Endothelial cell of umbilical vein (primary cell): ENCODE data around the gene OAS2. TPM values are rescaled to one million over a fixed set of nuclear protein-coding genes. Genes with fewer than 3 reads are reported as not detected.

Experiments
- BruUV-seq: library from RNA; stranded (reverse); fragments of 400-500 nt; replicated peaks from 2 replicates; lab custom pipeline; 2021; lab: Mats Ljungman, UMichigan
- CTCF ChIA-PET: fragments of 300-600, 350-600 bp; sonication (Branson Sonifier 250); formaldehyde crosslinking; loops from one replicate; lab custom pipeline; 2021; ENCODE audit warnings: antibody characterized with exemption, inconsistent platforms; lab: Charles Lee
- POLR2A ChIA-PET: fragments of 300-600, 350-600 bp; sonication (Branson Sonifier 250); formaldehyde crosslinking; loops from one replicate; lab custom pipeline; 2021; ENCODE audit warnings: antibody characterized with exemption, inconsistent platforms; lab: Charles Lee
- DNase-seq: peaks from one replicate; pipeline ENCODE4 v3.0.0-alpha.2; 2011; ENCODE audit warnings: low read depth, low spot score
- FAIRE-seq: peaks from 2 replicates; lab custom pipeline; 2011; peaks lifted over from hg19 to GRCh38; lab: Jason Lieb, UNC
- H2AFZ ChIP-seq: 2 replicates; pipeline ENCODE4 v1.6.0; 2012; ENCODE audit warnings: low read depth, low read length, control low read depth, inconsistent platforms
- H3K27ac ChIP-seq: 2 replicates; pipeline ENCODE4 v1.5.1; 2011; ENCODE audit warnings: low read depth, mild to moderate bottlenecking, control low read depth, low read length, moderate library complexity; ENCODE audit not compliant: insufficient read depth
- H3K27me3 ChIP-seq, 2 experiments: 2 replicates each; pipeline versions ENCODE4 v1.6.0 to v1.6.1; 2011; ENCODE audit warnings: low read length in 2 of 2, mixed read lengths in 1 of 2; ENCODE audit not compliant: control insufficient read depth in 2 of 2, insufficient read depth in 2 of 2
- H3K36me3 ChIP-seq, 2 experiments: 2 replicates in 1 of 2; 3 replicates in 1 of 2; pipeline ENCODE4 v1.5.1; 2011; ENCODE audit warnings: low read length in 2 of 2, mild to moderate bottlenecking in 1 of 2, moderate library complexity in 1 of 2; ENCODE audit not compliant: control insufficient read depth in 2 of 2, insufficient read depth in 2 of 2; ENCODE audit errors: extremely low read depth in 1 of 2
- H3K4me1 ChIP-seq: 3 replicates; pipeline ENCODE4 v1.5.1; 2011; ENCODE audit warnings: mild to moderate bottlenecking, low read length; ENCODE audit not compliant: control insufficient read depth, insufficient read depth; ENCODE audit errors: extremely low read depth
- H3K4me2 ChIP-seq: 2 replicates; pipeline ENCODE4 v1.6.1; 2011; ENCODE audit warnings: low read length, control low read depth, mixed read lengths; ENCODE audit not compliant: insufficient read depth
- H3K4me3 ChIP-seq, 3 experiments: fragments of 200-600 bp in 1 of 3; sonication (generic), shearing (Covaris generic) in 1 of 3; replicated peaks in 1 of 3; 2 replicates each; pipeline ENCODE4 v1.5.1; 2011 to 2016; ENCODE audit warnings: control low read depth in 3 of 3, low read length in 3 of 3, mild to moderate bottlenecking in 2 of 3, inconsistent platforms in 1 of 3, low read depth in 1 of 3, moderate library complexity in 1 of 3; ENCODE audit not compliant: insufficient read depth in 1 of 3
- H3K79me2 ChIP-seq: 2 replicates; pipeline ENCODE4 v1.6.0; 2012; ENCODE audit warnings: low read length, inconsistent platforms; ENCODE audit not compliant: control insufficient read depth, insufficient read depth
- H3K9ac ChIP-seq: replicated peaks from 2 replicates; pipeline ENCODE3; 2011; ENCODE audit warnings: low read length, control low read depth; ENCODE audit not compliant: insufficient read depth; ENCODE audit errors: extremely low read depth
- H3K9me1 ChIP-seq: replicated peaks from 3 replicates; pipeline ENCODE4 v1.6.0; 2011; ENCODE audit warnings: mild to moderate bottlenecking, low read length; ENCODE audit not compliant: control insufficient read depth, insufficient read depth; ENCODE audit errors: extremely low read depth
- H3K9me3 ChIP-seq: replicated peaks from 2 replicates; pipeline ENCODE4 v1.5.1; 2012; ENCODE audit warnings: low read length, inconsistent platforms; ENCODE audit not compliant: control insufficient read depth, insufficient read depth
- H4K20me1 ChIP-seq: replicated peaks from 2 replicates; pipeline ENCODE3; 2011; ENCODE audit warnings: mild to moderate bottlenecking, low read length; ENCODE audit not compliant: control insufficient read depth, insufficient read depth; ENCODE audit errors: extremely low read depth
- EZH2 ChIP-seq: IDR thresholded peaks from 2 replicates; pipeline ENCODE4 v1.6.1; 2012; ENCODE audit warnings: borderline replicate concordance, low read depth, mild to moderate bottlenecking, moderate library complexity, low read length, inconsistent platforms; ENCODE audit not compliant: severe bottlenecking
- FOS ChIP-seq: IDR thresholded peaks from 2 replicates; pipeline ENCODE4 v1.6.1; 2011; ENCODE audit warnings: mild to moderate bottlenecking, low read length, moderate library complexity, borderline replicate concordance; ENCODE audit not compliant: insufficient read depth
- GATA2 ChIP-seq: IDR thresholded peaks from 2 replicates; pipeline ENCODE4 v1.7.0; 2011; ENCODE audit warnings: low read depth, mild to moderate bottlenecking, moderate library complexity, mixed read lengths, low read length; ENCODE audit not compliant: insufficient read length, insufficient read depth
- JUN ChIP-seq: IDR thresholded peaks from 2 replicates; pipeline ENCODE4 v1.6.1; 2011; ENCODE audit warnings: borderline replicate concordance, low read depth; ENCODE audit not compliant: insufficient read length, insufficient read depth
- MYC ChIP-seq: IDR thresholded peaks from one replicate; pipeline ENCODE4 v1.6.1; 2011; ENCODE audit warnings: mild to moderate bottlenecking, low read depth, low read length
- POLR2A ChIP-seq: IDR thresholded peaks from 2 replicates; pipeline ENCODE4 v1.6.1; 2012; ENCODE audit warnings: low read depth, mild to moderate bottlenecking, control low read depth, low read length
- POLR2AphosphoS5 ChIP-seq: IDR thresholded peaks from 2 replicates; pipeline ENCODE4 v1.6.1; 2012; ENCODE audit warnings: low read depth, mild to moderate bottlenecking, control low read depth, low read length, moderate library complexity; ENCODE audit not compliant: insufficient read depth
- dilution Hi-C: fragments of 300-500 bp; cut with MboI; formaldehyde crosslinking; loops from one replicate; pipeline ENCODE4 v1.15.0; 2019; ENCODE audit warnings: low sequenced_read_pairs; ENCODE audit not compliant: extremely low pct_ligation_motif_present
- intact Hi-C: fragments of 100-400 bp; cut with micrococcal nuclease; formaldehyde crosslinking; loops from one replicate; pipeline ENCODE4 v1.10.0; 2022
- polyA plus RNA-seq, 4 experiments: library from polyadenylated mRNA; depleted of rRNA in 3 of 4; stranded (reverse) in 3 of 4; unstranded in 1 of 4; fragments of >200 nt; gene quantifications; 2 replicates each; pipeline versions ENCODE4 v1.2.1 to v1.2.3, GENCODE V29; 2011 to 2012; ENCODE audit warnings: missing spikeins in 1 of 4
- total RNA-seq: library from RNA; stranded (reverse); gene quantifications from 2 replicates; pipeline ENCODE4 v1.2.3, GENCODE V29; 2021
- TF ChIP-seq, protein P1 (sequence below), 2 donors: IDR thresholded peaks; 1 replicate in 1 of 2; 2 replicates in 1 of 2; pipeline ENCODE4 v1.5.1; 2011; ENCODE audit warnings: low read length in 2 of 2, mild to moderate bottlenecking in 2 of 2, moderate library complexity in 2 of 2, control low read depth in 1 of 2, inconsistent platforms in 1 of 2, low read depth in 1 of 2; ENCODE audit not compliant: insufficient read depth in 1 of 2; ENCODE audit errors: extremely low read depth in 1 of 2
- TF ChIP-seq, protein P2 (sequence below): IDR thresholded peaks from 2 replicates; pipeline ENCODE4 v1.6.1; 2011; ENCODE audit not compliant: insufficient read depth, insufficient read length

The OAS2 gene
- total and polyA plus RNA-seq, 2 donors (not counting 3 experiments of a cell fraction or from before 2014, with no cell fraction given) = 1.3 to 3.1 TPM

DNA sequence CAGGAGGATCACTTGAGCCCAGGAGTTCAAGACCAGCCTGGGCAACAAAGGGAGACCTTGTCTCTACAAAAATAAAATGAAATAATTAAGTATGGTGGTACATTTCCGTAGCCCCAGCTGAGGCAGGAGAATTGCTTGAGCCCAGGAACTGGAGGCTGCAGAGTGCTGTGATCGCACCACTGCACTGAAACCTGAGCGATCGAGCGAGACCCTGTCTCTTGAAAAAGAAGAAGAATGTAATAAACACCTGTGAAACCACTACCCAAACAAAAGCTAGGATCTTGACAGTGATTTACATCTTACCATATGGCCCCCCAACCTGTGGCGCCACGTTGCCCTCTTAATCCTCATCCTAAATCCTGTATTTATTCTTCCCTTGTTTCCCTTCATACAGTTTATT lies 72.5 kb downstream of the OAS2 start:
- no peaks in the 10 kb centered on the region for H3K36me3 ChIP-seq
- no peak for TF ChIP-seq FOS
- no peak for TF ChIP-seq EZH2
- no peak for TF ChIP-seq POLR2AphosphoS5
- TF ChIP-seq GATA2 = no peak
- TF ChIP-seq, protein P1, sequence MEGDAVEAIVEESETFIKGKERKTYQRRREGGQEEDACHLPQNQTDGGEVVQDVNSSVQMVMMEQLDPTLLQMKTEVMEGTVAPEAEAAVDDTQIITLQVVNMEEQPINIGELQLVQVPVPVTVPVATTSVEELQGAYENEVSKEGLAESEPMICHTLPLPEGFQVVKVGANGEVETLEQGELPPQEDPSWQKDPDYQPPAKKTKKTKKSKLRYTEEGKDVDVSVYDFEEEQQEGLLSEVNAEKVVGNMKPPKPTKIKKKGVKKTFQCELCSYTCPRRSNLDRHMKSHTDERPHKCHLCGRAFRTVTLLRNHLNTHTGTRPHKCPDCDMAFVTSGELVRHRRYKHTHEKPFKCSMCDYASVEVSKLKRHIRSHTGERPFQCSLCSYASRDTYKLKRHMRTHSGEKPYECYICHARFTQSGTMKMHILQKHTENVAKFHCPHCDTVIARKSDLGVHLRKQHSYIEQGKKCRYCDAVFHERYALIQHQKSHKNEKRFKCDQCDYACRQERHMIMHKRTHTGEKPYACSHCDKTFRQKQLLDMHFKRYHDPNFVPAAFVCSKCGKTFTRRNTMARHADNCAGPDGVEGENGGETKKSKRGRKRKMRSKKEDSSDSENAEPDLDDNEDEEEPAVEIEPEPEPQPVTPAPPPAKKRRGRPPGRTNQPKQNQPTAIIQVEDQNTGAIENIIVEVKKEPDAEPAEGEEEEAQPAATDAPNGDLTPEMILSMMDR (IDR thresholded peaks at IDR 0.05; ENCODE audit: extremely low read depth in 1 of 2, insufficient read depth in 1 of 2, low read depth in 1 of 2, low read length in 2 of 2) = no peak
- TF ChIP-seq, protein P2, sequence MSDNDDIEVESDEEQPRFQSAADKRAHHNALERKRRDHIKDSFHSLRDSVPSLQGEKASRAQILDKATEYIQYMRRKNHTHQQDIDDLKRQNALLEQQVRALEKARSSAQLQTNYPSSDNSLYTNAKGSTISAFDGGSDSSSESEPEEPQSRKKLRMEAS = no peak
- no peak for TF ChIP-seq MYC
- TF ChIP-seq POLR2A = no peak
- TF ChIP-seq JUN = no peak
- H3K79me2 ChIP-seq = no peaks in the 10 kb centered on the region
- H3K4me2 ChIP-seq = no peak overlapping the region
- FAIRE-seq = no peak
- no peak for DNase-seq
- no TSS peak for BruUV-seq
- H2AFZ ChIP-seq = no peak overlapping the region
- no peaks in the 10 kb centered on the region for H4K20me1 ChIP-seq
- ChIA-PET POLR2A (no interaction called here), CTCF (interaction anchor here (1.0 to 2.2 kb wide), 2 partner anchors 41 to 58 kb away, joined by 3 to 10 read pairs; no protein-coding TSS in a partner anchor)
- dilution Hi-C loops (no loop called here), intact Hi-C loops (no loop called here)
- no peak overlapping the region for H3K9ac ChIP-seq
- H3K9me1 ChIP-seq = no peaks in the 10 kb centered on the region
- H3K27me3 ChIP-seq = peaks cover 16% of the 10 kb centered on the region in 2 experiments
- no peak overlapping the region for H3K27ac ChIP-seq
- H3K9me3 ChIP-seq = no peaks in the 10 kb centered on the region
- no peak overlapping the region for H3K4me3 ChIP-seq
- no peaks in the 10 kb centered on the region for H3K4me1 ChIP-seq
